ENCODE data around the gene KCNIP4.

- TF ChIP-seq, protein P1, sequence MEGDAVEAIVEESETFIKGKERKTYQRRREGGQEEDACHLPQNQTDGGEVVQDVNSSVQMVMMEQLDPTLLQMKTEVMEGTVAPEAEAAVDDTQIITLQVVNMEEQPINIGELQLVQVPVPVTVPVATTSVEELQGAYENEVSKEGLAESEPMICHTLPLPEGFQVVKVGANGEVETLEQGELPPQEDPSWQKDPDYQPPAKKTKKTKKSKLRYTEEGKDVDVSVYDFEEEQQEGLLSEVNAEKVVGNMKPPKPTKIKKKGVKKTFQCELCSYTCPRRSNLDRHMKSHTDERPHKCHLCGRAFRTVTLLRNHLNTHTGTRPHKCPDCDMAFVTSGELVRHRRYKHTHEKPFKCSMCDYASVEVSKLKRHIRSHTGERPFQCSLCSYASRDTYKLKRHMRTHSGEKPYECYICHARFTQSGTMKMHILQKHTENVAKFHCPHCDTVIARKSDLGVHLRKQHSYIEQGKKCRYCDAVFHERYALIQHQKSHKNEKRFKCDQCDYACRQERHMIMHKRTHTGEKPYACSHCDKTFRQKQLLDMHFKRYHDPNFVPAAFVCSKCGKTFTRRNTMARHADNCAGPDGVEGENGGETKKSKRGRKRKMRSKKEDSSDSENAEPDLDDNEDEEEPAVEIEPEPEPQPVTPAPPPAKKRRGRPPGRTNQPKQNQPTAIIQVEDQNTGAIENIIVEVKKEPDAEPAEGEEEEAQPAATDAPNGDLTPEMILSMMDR (IDR thresholded peaks at IDR 0.05) = no peak
- no peak for TF ChIP-seq EZH2 (IDR thresholded peaks at IDR 0.05)
Observed at GRCh38 chr4:21664355-21664754, 284.2 kb downstream of the KCNIP4 start.
